Activated CD4-positive, alpha-beta T cell treated with anti-CD3 and anti-CD28 coated beads, Interleukin-2, amount 10 ng/mL, durations not matched to agents 7 days and 5 days (primary cell): ENCODE measurements around the gene TCFL5. TPM values are rescaled to one million over a fixed set of nuclear protein-coding genes. Genes with fewer than 3 reads are reported as not detected.
A peak's percentile ranks its signal among the peaks of the same experiment; 100 is the strongest.

Experiments used
- CTCF ChIA-PET: fragments of 350-600 bp; sonication (Branson Sonifier 250); formaldehyde crosslinking; loops from one replicate; lab custom pipeline; 2021; ENCODE audit warnings: antibody characterized with exemption; lab: Charles Lee
- POLR2A ChIA-PET: fragments of 350-600 bp; sonication (Branson Sonifier 250); formaldehyde crosslinking; loops from one replicate; lab custom pipeline; 2021; ENCODE audit warnings: antibody characterized with exemption; lab: Charles Lee
- DNase-seq: peaks from one replicate; pipeline ENCODE4 v3.0.0-alpha.2; 2020
- H3K27ac Mint-ChIP-seq: one replicate; pipeline ENCODE4 v1.8.0; 2021; ENCODE audit warnings: mild to moderate bottlenecking, moderate library complexity, mixed read lengths
- H3K27me3 Mint-ChIP-seq: one replicate; pipeline ENCODE4 v1.8.0; 2021; ENCODE audit warnings: mixed read lengths
- H3K36me3 Mint-ChIP-seq: one replicate; pipeline ENCODE4 v1.8.0; 2021; ENCODE audit warnings: low read depth, mixed read lengths
- H3K4me1 Mint-ChIP-seq: one replicate; pipeline ENCODE4 v1.8.0; 2021; ENCODE audit warnings: mixed read lengths
- H3K4me3 Mint-ChIP-seq: one replicate; pipeline ENCODE4 v1.8.0; 2021; ENCODE audit warnings: mild to moderate bottlenecking, moderate library complexity, mixed read lengths
- H3K9me3 Mint-ChIP-seq: one replicate; pipeline ENCODE4 v1.8.0; 2021; ENCODE audit warnings: mixed read lengths
- total RNA-seq, 2 experiments: library from RNA; stranded (reverse); gene quantifications; one replicate each; pipeline ENCODE4 v1.2.3, GENCODE V29; 2021

TCFL5 gene
- total RNA-seq, 2 experiments from 2014 or later, result 7.9 to 8.4 TPM

- Mint-ChIP-seq H3K4me3 (no peak overlapping the region), H3K27ac (no peak overlapping the region), H3K36me3 (no peaks in the 10 kb centered on the region), H3K4me1 (no peaks in the 10 kb centered on the region), H3K27me3 (no peaks in the 10 kb centered on the region), H3K9me3 (no peaks in the 10 kb centered on the region)
- ChIA-PET POLR2A (no interaction called here), CTCF (no interaction called here)
- no peak for DNase-seq
Measured at GRCh38 chr20:62825333-62825985, 36.2 kb downstream of the TCFL5 start.

GRCh38 chr20:62824476-62825332 lies 36.9 kb downstream of the TCFL5 start:
- CTCF ChIA-PET, result no interaction called here
- peak; percentile 52 for DNase-seq
- H3K27ac Mint-ChIP-seq, result no peak overlapping the region
- no peaks in the 10 kb centered on the region for H3K9me3 Mint-ChIP-seq
- H3K27me3 Mint-ChIP-seq, result no peaks in the 10 kb centered on the region
- no peaks in the 10 kb centered on the region for H3K4me1 Mint-ChIP-seq
- H3K36me3 Mint-ChIP-seq, result no peaks in the 10 kb centered on the region
- POLR2A ChIA-PET, result no interaction called here
- no peak overlapping the region for H3K4me3 Mint-ChIP-seq

GRCh38 chr20:62823688-62824475 lies 37.7 kb downstream of the TCFL5 start:
- no peak overlapping the region for H3K27ac Mint-ChIP-seq
- H3K4me3 Mint-ChIP-seq, result no peak overlapping the region
- ChIA-PET CTCF (interaction anchor here (3.6 kb wide), 1 partner anchor 16 kb away, joined by 17 read pairs; no protein-coding TSS in a partner anchor), POLR2A (no interaction called here)
- no peaks in the 10 kb centered on the region for H3K36me3 Mint-ChIP-seq
- DNase-seq, result no peak
- H3K27me3 Mint-ChIP-seq, result no peaks in the 10 kb centered on the region
- no peaks in the 10 kb centered on the region for H3K9me3 Mint-ChIP-seq
- H3K4me1 Mint-ChIP-seq, result no peaks in the 10 kb centered on the region

GRCh38 chr20:62822788-62823651 lies 38.6 kb downstream of the TCFL5 start:
- POLR2A ChIA-PET, result no interaction called here
- Mint-ChIP-seq H3K36me3 (no peaks in the 10 kb centered on the region), H3K9me3 (no peaks in the 10 kb centered on the region), H3K27me3 (peaks cover 4% of the 10 kb centered on the region), H3K27ac (no peak overlapping the region), H3K4me3 (no peak overlapping the region), H3K4me1 (no peaks in the 10 kb centered on the region)
- peak; percentile 53 for DNase-seq
- CTCF ChIA-PET, result interaction anchor here (0.9 to 3.6 kb wide), 4 partner anchors 10 to 23 kb away, joined by 3 to 17 read pairs (median 3); no protein-coding TSS in a partner anchor

- CTCF ChIA-PET, result interaction anchor here (0.9 to 3.6 kb wide), 4 partner anchors 11 to 23 kb away, joined by 3 to 17 read pairs (median 3); no protein-coding TSS in a partner anchor
Measured at GRCh38 chr20:62822239-62822787, 39.3 kb downstream of the TCFL5 start.

GRCh38 chr20:62821726-62822210 lies 39.9 kb downstream of the TCFL5 start:
- no peak for DNase-seq
- CTCF ChIA-PET, result interaction anchor here (1.0 to 3.6 kb wide), 2 partner anchors 13 to 24 kb away, joined by 3 to 17 read pairs; no protein-coding TSS in a partner anchor
- no peak overlapping the region for H3K27ac Mint-ChIP-seq
- H3K4me3 Mint-ChIP-seq, result no peak overlapping the region
- POLR2A ChIA-PET, result no interaction called here
- H3K4me1 Mint-ChIP-seq, result no peaks in the 10 kb centered on the region
- no peaks in the 10 kb centered on the region for H3K9me3 Mint-ChIP-seq
- no peaks in the 10 kb centered on the region for H3K36me3 Mint-ChIP-seq
- peaks cover 7% of the 10 kb centered on the region for H3K27me3 Mint-ChIP-seq

More at GRCh38 chr20:62822239-62822787, 39.3 kb downstream of the TCFL5 start:
- H3K27ac Mint-ChIP-seq, result no peak overlapping the region
- POLR2A ChIA-PET, result no interaction called here
- H3K27me3 Mint-ChIP-seq, result peaks cover 7% of the 10 kb centered on the region
- no peaks in the 10 kb centered on the region for H3K36me3 Mint-ChIP-seq
- no peaks in the 10 kb centered on the region for H3K4me1 Mint-ChIP-seq
- no peak for DNase-seq
- no peak overlapping the region for H3K4me3 Mint-ChIP-seq
- H3K9me3 Mint-ChIP-seq, result no peaks in the 10 kb centered on the region

GRCh38 chr20:62820962-62821725 lies 40.5 kb downstream of the TCFL5 start:
- no peaks in the 10 kb centered on the region for H3K9me3 Mint-ChIP-seq
- peaks cover 1% of the 10 kb centered on the region for H3K4me1 Mint-ChIP-seq
- CTCF ChIA-PET, result interaction anchor here (3.6 kb wide), 1 partner anchor 13 kb away, joined by 17 read pairs; no protein-coding TSS in a partner anchor
- POLR2A ChIA-PET, result no interaction called here
- no peaks in the 10 kb centered on the region for H3K36me3 Mint-ChIP-seq
- H3K27me3 Mint-ChIP-seq, result peaks cover 10% of the 10 kb centered on the region
- no peak for DNase-seq
- H3K27ac Mint-ChIP-seq, result no peak overlapping the region
- H3K4me3 Mint-ChIP-seq, result no peak overlapping the region

GRCh38 chr20:62820208-62820961 lies 41.2 kb downstream of the TCFL5 start:
- H3K36me3 Mint-ChIP-seq, result no peaks in the 10 kb centered on the region
- DNase-seq, result no peak
- H3K27me3 Mint-ChIP-seq, result peaks cover 17% of the 10 kb centered on the region
- H3K4me1 Mint-ChIP-seq, result peaks cover 1% of the 10 kb centered on the region
- no peaks in the 10 kb centered on the region for H3K9me3 Mint-ChIP-seq
- ChIA-PET POLR2A (no interaction called here), CTCF (interaction anchor here (3.6 kb wide), 1 partner anchor 12 kb away, joined by 17 read pairs; no protein-coding TSS in a partner anchor)
- H3K4me3 Mint-ChIP-seq, result no peak overlapping the region
- no peak overlapping the region for H3K27ac Mint-ChIP-seq

GRCh38 chr20:62819494-62820174 lies 42.0 kb downstream of the TCFL5 start:
- H3K4me3 Mint-ChIP-seq, result no peak overlapping the region
- no peak overlapping the region for H3K27ac Mint-ChIP-seq
- H3K36me3 Mint-ChIP-seq, result no peaks in the 10 kb centered on the region
- ChIA-PET CTCF (no interaction called here), POLR2A (no interaction called here)
- H3K9me3 Mint-ChIP-seq, result no peaks in the 10 kb centered on the region
- H3K27me3 Mint-ChIP-seq, result peaks cover 22% of the 10 kb centered on the region
- DNase-seq, result no peak
- H3K4me1 Mint-ChIP-seq, result peaks cover 1% of the 10 kb centered on the region
